GM19099 (cell line): ENCODE results near the gene TBX2.

Experiments used
- POLR2A ChIP-seq: IDR thresholded peaks from 3 replicates; pipeline ENCODE4 v1.6.1; 2011; ENCODE audit warnings: low read depth; ENCODE audit not compliant: insufficient read length; ENCODE audit errors: extremely low read depth

Gene TBX2

DNA sequence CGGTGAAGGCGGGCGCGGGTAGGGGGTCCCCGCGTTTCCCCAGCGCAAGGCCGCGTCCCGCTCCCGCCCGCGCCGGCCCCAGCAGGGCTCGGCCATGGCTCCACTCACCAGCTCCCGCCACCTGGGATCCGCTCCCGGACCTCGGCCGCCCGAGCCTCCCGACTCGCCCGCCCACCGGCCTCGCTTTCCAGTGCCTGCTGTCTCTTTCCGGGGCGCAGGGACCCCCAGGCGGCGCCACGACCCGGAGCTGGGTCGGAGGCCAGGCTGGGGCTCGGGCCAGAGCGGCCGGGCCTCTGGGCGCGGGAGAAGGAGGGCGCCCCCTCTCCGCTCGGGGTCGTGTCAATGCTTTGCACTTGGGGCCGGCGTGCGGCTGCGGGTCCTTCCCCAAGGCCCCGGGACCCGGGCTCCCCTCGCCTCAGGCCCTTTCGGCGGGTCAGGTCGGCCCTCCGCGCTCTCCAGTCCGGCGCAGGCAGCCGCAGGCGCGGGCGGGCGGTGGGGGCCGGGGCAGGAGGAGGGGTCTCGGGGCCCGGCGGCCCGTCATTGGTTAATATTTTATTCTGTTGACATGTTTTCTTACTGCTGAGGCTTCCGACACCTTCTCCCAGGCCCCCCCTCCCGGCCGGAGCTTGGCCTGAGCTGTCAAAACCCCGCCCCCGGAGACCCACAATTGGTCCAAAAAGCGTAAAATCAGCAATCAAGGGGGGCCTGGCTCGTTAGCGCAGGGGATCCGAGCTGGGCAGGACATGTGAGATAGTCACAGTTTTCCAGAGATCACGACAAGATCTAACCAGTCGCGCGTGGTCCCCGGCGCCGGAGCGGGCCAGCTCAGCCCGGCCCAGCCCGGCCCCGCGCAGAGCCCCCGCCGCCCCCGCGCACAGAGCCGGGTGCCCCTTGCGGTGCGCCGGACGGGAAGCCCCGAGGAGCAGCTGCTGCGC is at the start of gene TBX2:
Gene TBX2 (plus strand): TSS at position 713 of the 935 bp plus-strand sequence. CDS start 334 bp downstream, outside the sequence.
- TF ChIP-seq POLR2A: no peak

DNA sequence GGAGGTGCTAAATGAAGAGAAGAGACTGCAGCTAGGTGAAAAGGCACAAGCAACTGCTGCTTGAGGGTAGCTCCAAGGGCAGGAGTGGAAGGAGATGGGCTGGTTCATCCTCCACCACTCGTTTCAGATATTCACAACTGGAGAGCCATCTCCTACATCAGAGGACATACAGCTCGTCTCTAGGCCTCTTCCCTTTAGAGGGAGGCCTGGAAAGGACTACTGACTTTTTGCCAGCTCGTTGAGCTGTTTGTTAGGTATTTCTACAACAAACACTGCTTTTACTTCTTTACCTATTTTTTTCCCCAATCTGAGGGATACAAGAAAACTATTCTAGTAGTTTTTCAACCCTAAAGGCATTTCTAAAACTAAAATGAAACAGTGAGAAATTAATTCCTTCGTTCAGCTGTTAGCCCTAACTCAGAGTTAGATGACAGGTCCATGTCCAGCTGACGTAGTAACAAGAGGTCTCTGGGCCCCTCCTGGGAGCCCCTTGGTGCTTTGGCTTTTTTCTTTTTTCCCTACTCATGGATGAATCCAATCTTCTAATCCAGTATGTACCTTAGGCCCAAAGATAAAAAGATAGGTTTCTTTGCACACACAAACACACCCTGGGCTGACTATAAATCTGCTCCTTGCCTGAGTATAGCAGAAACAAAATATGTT is 47.8 kb upstream of the TBX2 start:
- TF ChIP-seq POLR2A: no peak

GRCh38 chr17:61352408-61352770 is 47.3 kb upstream of the TBX2 start:
- TF ChIP-seq POLR2A: no peak

DNA sequence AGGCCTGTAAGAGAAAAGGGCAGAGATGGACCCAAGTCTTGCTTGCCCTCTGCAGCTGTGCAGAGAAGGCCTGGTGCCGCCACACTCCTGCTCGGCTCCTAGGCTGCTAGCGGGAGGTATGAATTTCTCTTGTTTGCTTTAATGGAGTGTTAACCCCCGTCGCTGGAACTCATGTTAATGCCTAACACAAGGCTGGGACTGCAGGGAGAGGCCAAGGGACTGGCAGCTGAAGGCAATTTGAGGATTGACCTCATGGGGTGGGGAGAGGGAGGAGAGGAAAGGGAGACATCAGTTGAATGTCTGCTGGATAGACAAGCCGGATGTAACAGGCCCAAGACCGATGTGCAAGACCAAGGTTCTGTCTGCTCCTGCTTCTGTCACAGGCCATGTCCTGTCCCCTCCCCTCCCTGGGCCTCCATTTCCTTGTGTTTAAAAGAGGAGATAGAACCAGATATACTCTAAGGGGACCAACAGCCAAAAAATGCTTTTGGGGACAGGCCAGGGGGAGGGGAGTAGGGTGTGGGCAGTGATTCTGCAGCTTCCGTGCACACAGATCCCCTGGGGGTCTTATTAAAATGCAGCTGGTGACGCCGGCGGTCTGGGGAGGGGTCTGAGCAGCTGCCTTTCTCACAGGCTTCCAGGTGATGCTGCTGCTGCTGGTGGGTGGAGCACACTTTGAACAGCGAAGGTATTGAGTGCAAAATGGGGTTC is 46.7 kb upstream of the TBX2 start:
- TF ChIP-seq POLR2A: no peak

- TF ChIP-seq POLR2A: no peak
These were observed 46.0 kb upstream of the TBX2 start for GRCh38 chr17:61353615-61354014.

- no peak for TF ChIP-seq POLR2A
These were observed 44.5 kb upstream of the TBX2 start for GRCh38 chr17:61354895-61355874.

- no peak for TF ChIP-seq POLR2A
These were observed 39.2 kb upstream of the TBX2 start for GRCh38 chr17:61360318-61360943.

DNA sequence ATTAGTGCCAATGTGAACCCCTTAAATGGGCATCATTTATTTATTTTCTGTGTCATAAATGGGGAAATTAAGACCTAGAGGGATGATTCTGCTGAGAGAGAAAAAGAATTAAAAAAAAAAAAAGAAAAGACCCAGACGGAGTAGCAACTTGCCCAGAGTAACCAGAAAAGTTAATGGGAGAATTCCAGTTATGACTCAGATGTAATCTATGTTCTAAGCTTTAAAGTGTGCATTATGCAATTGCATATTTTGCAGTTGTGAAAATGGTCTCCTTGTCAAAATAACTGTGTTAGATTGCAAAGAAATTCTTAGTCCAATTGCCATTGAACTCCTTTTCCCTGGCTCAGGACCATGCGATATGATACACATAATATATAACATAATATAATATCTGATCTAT is 38.6 kb upstream of the TBX2 start:
- no peak for TF ChIP-seq POLR2A

DNA sequence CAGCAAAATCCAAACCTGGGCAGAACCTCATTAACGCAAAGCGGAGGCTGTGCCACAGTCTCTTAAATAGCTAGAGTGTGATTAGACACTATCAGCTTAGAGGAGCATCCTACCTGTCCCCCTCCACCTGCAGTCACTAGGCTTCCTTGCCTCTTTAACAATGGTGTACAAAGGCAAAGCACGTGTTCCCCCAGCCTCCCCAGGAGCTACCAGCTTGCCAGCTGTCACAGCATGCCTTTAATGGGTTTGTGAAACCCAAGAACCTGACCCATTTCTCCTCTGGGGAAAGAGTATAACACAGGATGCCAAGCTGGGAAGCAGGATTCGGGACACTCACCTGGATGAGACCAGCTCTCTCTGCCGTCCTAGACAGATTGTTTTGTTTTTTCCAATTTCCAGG is 37.2 kb upstream of the TBX2 start:
- TF ChIP-seq POLR2A: no peak

DNA sequence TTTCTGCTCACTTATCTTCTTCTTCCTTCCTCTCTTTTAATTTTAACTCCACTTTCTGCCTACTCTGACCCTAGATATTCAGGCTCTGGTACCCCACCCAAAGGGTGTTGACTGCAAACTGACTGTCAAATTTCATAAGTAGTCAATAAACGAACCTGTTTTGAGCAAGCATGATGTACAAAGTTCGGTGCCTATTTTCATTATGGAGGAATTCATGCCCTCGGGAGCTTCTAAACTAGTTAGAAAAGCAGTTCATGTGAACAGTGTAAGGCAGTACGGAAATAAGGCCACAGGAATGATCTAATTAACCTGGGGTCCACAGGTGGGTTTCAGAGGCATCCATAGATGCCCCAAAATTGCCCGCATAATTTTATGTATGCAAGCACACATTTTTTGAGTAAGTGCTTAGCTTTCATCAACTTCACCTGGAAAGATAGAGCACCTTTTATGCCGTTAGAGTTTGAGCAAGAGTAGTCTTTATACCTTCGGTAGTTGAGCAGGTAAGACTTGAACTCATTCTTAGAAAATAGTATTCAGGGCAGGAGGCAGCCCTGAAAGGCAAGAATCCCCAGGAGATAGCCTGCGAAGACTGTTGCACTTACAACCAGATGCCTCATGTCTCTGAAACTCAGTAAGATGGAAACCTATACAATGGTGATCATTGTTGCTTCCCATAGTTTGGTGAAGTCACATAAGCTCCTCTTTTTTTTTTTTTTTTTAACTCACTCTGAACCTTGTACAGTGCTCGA is 36.6 kb upstream of the TBX2 start:
- TF ChIP-seq POLR2A: no peak

DNA sequence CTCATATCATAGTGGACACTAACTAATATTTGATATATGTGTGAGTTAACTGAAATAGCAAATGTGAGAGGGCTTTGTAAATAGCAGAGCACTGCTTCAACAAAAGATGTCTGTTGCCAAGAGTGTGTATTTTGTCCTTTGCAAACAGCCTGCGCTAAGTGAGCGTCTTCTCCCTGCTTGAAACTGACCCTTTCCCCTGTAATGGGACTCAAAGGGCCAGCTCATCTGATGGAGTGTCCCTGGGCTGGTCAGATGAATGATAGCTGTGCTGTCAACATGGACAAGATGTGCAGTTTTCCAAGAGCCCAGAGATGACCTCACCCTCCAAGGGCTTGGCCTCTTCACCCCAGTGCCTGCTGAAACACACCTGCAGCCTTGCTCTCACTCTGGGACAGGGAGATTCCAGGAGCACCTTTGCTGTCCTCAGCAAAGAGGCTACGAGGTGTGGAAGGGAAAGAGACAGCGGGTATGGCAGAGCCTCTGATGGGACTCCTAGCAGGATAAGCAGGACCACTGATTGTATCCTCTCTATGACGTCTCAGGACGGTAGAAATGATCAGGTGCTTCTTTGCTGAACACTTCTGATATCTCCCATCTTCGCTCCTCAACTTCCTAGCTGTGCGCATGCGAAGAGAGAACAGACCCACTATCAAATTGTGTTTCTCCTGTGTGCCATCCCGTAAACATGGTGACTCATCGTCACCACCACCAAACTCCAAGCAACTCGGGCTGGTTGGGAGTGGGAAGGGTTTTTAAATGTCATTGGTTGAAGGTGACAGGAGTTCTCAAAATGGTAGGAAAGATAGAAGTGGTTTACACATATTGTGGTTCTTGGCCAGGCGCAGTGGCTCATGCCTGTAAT is 35.8 kb upstream of the TBX2 start:
- no peak for TF ChIP-seq POLR2A

DNA sequence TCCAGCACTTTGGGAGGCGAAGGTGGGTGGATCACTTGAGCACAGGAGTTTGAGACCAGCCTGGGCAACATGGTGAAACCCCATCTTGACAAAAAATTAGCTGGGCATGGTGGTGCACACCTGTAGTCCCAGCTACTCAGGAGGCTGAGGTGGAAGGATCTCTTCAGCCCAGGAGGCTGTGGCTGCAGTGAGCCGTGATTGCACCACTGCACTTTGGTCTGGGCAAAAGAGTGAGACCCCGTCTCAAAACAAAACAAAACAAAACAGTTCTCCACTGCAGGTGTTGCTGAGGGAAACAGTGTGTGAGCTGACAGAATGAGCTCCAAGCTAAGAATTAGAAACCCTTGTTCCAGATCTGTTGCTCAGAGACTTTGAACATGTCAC is 35.2 kb upstream of the TBX2 start:
- no peak for TF ChIP-seq POLR2A
